Kidney (tissue), 14 donors: ENCODE measurements around the gene ANKRD44. TPM values are rescaled to one million over a fixed set of nuclear protein-coding genes. Genes with fewer than 3 reads are reported as not detected.

Experiments used
- DNase-seq, 5 donors: peaks; one replicate each; pipeline ENCODE4 v3.0.0-alpha.2; 2013 to 2020
- FAIRE-seq: peaks from 2 replicates; lab custom pipeline; 2012; peaks lifted over from hg19 to GRCh38; lab: Jason Lieb, UNC
- H3K27ac ChIP-seq, 2 donors: one replicate each; pipeline ENCODE4 v1.7.0; 2013; ENCODE audit warnings: low read depth in 2 of 2, low read length in 2 of 2, inconsistent platforms in 1 of 2
- H3K27me3 ChIP-seq: one replicate; pipeline ENCODE4 v1.7.1; 2013; ENCODE audit warnings: low read length, inconsistent platforms; ENCODE audit not compliant: control insufficient read depth, insufficient read depth
- H3K36me3 ChIP-seq, 3 donors: one replicate each; pipeline versions ENCODE4 v1.7.0 to v1.7.1; 2013; ENCODE audit warnings: low read length in 3 of 3, control low read depth in 1 of 3, inconsistent platforms in 1 of 3; ENCODE audit not compliant: insufficient read depth in 3 of 3, control insufficient read depth in 2 of 3
- H3K4me1 ChIP-seq, 3 donors: one replicate each; pipeline versions ENCODE4 v1.7.0 to v1.7.1; 2013; ENCODE audit warnings: low read length in 3 of 3, inconsistent platforms in 1 of 3, low read depth in 1 of 3; ENCODE audit not compliant: control insufficient read depth in 2 of 3, insufficient read depth in 2 of 3
- H3K4me3 ChIP-seq, 3 donors: one replicate each; pipeline versions ENCODE4 v1.7.0 to v1.8.1; 2013; ENCODE audit warnings: low read length in 3 of 3, control low read depth in 1 of 3, inconsistent platforms in 1 of 3
- H3K9ac ChIP-seq, 3 donors: one replicate each; pipeline versions ENCODE4 v1.7.0 to v1.7.1; 2013; ENCODE audit warnings: low read length in 3 of 3, control low read depth in 1 of 3, inconsistent platforms in 1 of 3
- H3K9me3 ChIP-seq, 3 donors: one replicate each; pipeline versions ENCODE4 v1.7.0 to v1.7.1; 2013; ENCODE audit warnings: low read length in 3 of 3, control low read depth in 1 of 3, inconsistent platforms in 1 of 3; ENCODE audit not compliant: control insufficient read depth in 2 of 3, insufficient read depth in 1 of 3
- intact Hi-C: fragments of 100-400 bp; cut with DNase I; formaldehyde crosslinking; loops from one replicate; pipeline ENCODE4 v1.11.1; 2022
- polyA plus RNA-seq: library from polyadenylated mRNA; stranded (reverse); fragments of 350-450 nt; fragmentation: Illumina TruSeq; extraction: RNeasy Lipid Tissue Mini Kit (QIAGEN cat#74804); gene quantifications from one replicate; pipeline ENCODE4 v1.2.3, GENCODE V29; 2014; ENCODE audit warnings: low read depth, low replicate concordance; ENCODE audit not compliant: insufficient read depth
- total RNA-seq: library from RNA; stranded (reverse); fragmentation: NEBNext Ultra II Directional; extraction: Animal tissue kit (Norgen Biotek cat#: 25700); gene quantifications from one replicate; pipeline ENCODE4 v1.2.1, GENCODE V29; 2021
- TF ChIP-seq, protein P1 (sequence below): IDR thresholded peaks from 3 replicates; pipeline ENCODE4 v1.5.1; 2012; ENCODE audit warnings: mild to moderate bottlenecking, moderate library complexity, borderline replicate concordance; ENCODE audit not compliant: insufficient read depth; ENCODE audit errors: extremely low read depth
- donor health status: control.
- donor health status: control.
- donor health status: control.
- donor health status: control.
- donor health status: control.
- donor health status: DM: yes; HTN: yes; CAD: no.
- donor health status: Normal renal cell carcinoma (clear cell type).

The ANKRD44 gene
- total and polyA plus RNA-seq, 2 donors from 2014 or later, result 2.2 to 39.2 TPM

DNA sequence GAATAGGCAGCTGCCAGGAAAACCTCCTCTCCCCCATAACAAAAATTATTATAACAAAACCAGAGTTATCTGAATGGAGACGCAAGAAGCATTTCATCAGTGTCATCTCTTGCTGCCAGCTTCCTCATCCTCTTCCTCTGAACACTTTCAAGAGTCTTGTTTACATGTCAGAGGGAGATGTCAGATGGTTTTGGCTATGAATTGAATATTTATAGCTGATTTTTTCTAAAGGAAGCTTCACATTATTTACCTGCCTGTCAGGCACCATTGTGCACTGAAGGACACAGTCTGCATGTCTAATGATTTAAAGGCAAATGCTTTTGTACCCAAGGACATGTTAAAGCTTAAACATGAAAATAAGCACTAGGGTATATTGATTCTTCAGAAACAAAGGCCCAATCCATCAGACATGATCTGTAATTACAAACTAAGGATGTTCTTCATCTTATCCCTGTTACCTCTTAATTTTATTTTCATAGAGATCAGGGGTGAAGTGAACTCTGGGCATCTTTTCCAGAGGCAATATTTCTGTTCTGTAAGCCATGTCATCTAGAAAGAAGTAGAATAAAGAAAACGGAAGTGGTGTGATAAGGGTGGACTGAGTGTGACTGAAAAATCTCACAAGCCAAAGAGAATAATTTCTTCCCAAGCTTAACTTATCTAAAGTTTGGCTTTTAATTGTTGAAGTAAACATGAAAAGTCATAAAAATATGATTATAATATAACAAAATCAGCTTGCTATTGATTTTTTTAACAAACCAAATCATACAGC lies 168.7 kb downstream of the ANKRD44 start:
- no peaks in the 10 kb centered on the region for H3K36me3 ChIP-seq
- H3K4me1 ChIP-seq, result peaks cover 0 to 2% (median 0%) of the 10 kb centered on the region in 3 donors
- DNase-seq (no peak), FAIRE-seq (no peak)
- H3K9ac ChIP-seq, result no peak overlapping the region
- no peaks in the 10 kb centered on the region for H3K9me3 ChIP-seq
- H3K27ac ChIP-seq, result no peak overlapping the region
- no peak overlapping the region for H3K4me3 ChIP-seq
- H3K27me3 ChIP-seq, result no peaks in the 10 kb centered on the region
- TF ChIP-seq, protein P1, sequence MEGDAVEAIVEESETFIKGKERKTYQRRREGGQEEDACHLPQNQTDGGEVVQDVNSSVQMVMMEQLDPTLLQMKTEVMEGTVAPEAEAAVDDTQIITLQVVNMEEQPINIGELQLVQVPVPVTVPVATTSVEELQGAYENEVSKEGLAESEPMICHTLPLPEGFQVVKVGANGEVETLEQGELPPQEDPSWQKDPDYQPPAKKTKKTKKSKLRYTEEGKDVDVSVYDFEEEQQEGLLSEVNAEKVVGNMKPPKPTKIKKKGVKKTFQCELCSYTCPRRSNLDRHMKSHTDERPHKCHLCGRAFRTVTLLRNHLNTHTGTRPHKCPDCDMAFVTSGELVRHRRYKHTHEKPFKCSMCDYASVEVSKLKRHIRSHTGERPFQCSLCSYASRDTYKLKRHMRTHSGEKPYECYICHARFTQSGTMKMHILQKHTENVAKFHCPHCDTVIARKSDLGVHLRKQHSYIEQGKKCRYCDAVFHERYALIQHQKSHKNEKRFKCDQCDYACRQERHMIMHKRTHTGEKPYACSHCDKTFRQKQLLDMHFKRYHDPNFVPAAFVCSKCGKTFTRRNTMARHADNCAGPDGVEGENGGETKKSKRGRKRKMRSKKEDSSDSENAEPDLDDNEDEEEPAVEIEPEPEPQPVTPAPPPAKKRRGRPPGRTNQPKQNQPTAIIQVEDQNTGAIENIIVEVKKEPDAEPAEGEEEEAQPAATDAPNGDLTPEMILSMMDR, result no peak
- intact Hi-C loops, result no loop called here

DNA sequence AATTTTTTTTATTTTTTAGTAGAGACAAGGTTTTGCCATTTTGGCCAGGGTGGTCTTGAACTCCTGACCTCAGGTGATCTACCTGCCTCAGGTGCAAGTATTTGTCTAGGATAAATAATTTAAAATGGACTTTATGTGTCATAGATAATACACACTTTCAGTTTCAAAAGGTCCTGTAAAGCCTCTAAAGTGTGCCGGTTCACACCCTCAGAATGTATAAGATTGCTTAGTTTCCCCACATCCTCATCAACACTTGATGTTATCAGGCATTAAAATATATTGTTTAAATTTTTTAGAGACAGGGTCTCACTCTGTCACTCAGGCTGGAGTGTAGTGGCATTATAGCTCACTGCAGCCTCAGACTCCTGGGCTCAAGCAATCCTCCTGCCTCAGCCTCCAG lies 170.5 kb downstream of the ANKRD44 start:
- DNase-seq (no peak), FAIRE-seq (no peak)
- intact Hi-C loops, result no loop called here
- Histone ChIP-seq H3K9me3 (no peaks in the 10 kb centered on the region), H3K4me1 (peaks cover 0 to 2% (median 0%) of the 10 kb centered on the region in 3 donors), H3K36me3 (no peaks in the 10 kb centered on the region), H3K4me3 (no peak overlapping the region), H3K27ac (no peak overlapping the region), H3K9ac (no peak overlapping the region), H3K27me3 (no peaks in the 10 kb centered on the region)
- TF ChIP-seq, protein P1, result no peak

DNA sequence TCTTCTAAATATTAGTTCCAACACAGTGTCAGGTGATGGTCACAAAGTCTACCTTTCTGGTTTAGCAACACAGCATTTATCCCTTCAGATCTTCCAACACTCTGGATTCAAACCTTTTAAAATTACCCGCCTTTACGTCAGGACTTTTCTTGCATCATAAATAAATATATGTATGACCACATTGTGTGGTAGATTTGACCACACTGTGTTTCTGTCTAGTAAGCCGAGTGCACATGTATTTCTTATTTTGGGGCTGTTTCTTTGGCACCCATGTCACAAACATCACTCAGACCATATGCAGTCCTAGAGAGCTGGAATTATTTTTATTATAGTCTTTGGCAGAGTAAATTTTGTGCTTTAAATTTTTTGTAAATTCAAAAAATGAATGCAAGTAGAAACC lies 172.1 kb downstream of the ANKRD44 start:
- no peak overlapping the region for H3K9ac ChIP-seq
- no peaks in the 10 kb centered on the region for H3K36me3 ChIP-seq
- H3K27ac ChIP-seq, result no peak overlapping the region
- no peaks in the 10 kb centered on the region for H3K27me3 ChIP-seq
- H3K4me1 ChIP-seq, result peaks cover 0 to 2% (median 0%) of the 10 kb centered on the region in 3 donors
- FAIRE-seq (no peak), DNase-seq (no peak)
- intact Hi-C loops, result no loop called here
- TF ChIP-seq, protein P1, result no peak
- H3K4me3 ChIP-seq, result no peak overlapping the region
- no peaks in the 10 kb centered on the region for H3K9me3 ChIP-seq
